Activated CD4-positive, CD25-positive, alpha-beta regulatory T cell treated with anti-CD3 and anti-CD28 coated beads, Interleukin-2, amount 50 U/mL, for 72 hours (primary cell): ENCODE data around the gene CD247.
A peak's percentile ranks its signal among the peaks of the same experiment; 100 is the strongest.

Experiments
- DNase-seq: peaks from one replicate; pipeline ENCODE4 v3.0.0; 2021

CD247 gene

DNA sequence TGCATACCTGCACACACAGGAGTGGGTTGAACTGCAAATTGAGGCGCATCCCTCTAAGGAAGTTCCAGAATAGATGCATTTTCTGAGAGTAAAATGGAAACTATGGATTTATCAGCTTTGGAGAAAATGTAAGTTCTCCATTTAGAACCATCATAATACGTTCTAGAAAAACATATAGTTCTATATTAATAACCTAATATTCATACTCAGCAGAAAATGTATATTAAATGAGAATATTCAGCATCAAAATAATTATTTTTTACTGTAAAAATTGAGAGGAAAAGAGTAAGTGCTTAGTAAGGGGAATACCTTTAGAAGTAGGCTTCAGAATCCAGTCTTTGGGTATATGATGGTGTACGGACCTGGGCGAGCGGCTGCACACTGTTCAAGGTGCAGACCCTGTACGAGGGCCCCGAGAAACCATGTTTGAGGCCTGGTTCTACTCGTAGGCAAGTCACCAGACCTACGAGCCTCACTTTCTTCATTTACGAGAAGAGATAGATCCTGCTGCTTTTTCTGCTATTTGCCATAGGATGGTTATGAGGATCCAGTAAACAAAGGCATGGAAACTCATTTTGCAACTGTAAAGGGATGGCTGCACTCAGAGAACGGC lies 6.8 kb downstream of the CD247 start:
- no peak for DNase-seq

DNA sequence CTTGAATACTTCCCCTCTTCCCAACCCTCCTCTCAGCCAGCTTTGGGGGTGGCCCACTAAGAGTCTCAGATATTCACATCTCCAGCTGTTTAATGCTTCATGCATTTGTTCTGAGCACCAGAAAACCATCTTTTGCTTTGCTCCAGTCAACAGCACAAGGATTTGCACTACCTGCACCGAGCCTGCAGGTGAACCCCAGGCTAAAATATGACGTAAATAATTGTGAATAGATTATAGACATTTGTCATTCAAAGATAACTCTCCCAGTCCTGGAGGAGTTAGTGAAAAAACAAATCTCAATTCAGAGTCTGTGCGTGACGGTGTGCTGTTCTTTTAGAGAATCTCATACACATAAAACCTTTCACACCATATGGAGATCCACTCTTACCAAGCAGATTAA lies 7.4 kb downstream of the CD247 start:
- DNase-seq: no peak

DNA sequence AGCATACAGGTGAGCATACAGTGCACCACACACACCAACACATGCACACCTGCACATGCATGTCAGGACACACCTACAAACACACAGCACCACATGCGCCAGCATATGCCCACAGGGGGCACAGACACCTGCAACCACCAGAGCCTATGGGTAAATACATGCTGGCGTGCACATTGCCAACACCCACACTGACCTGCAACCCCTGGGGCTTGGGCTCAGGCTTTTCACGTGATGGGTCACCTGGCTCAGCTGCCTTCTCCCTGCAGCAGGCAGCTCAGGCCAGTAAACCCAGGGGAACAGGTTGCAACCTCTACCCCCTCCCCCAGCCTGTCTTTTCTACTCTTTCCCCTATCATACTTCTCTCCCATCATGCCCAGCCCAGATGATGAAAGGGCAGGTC lies 8.1 kb downstream of the CD247 start:
- DNase-seq: no peak

DNA sequence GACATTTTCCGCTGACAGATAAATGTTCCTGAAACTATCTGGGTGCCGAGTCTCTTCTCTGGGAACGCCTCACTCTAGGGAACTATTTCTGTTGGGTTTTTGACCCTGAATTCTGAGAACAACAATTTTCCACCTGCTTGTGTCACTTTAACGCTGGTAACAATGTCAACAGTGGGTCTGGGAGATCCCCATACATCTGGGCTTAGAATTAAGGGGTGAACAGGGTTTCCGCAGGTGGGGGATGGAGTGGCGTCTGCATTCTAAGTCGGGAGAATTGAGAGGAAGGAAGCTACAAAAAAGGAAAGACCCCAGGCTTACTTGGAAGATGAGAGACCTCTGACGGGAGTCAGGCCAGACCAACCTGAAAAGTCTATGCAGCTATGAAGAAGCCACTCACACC lies 8.7 kb downstream of the CD247 start:
- no peak for DNase-seq

DNA sequence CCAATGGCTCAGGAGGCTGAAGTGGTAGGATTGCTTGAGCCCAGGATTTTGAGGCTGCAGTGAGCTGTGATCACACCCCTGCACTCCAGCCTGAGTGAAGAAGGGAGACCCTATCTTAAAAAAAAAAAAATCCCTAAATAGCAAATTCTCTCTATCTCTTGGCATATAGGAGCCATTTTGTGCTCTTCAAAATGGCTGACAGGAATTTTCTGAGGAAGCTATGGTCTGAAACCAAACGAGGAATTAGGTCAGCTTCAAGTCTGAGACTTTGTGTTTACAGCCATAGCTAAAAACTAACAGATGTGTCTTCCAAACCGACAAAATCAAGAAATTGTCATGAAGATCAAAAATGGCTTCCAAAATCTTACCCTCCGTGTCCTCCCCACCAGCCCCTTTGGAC lies 10.6 kb downstream of the CD247 start:
- no peak for DNase-seq

DNA sequence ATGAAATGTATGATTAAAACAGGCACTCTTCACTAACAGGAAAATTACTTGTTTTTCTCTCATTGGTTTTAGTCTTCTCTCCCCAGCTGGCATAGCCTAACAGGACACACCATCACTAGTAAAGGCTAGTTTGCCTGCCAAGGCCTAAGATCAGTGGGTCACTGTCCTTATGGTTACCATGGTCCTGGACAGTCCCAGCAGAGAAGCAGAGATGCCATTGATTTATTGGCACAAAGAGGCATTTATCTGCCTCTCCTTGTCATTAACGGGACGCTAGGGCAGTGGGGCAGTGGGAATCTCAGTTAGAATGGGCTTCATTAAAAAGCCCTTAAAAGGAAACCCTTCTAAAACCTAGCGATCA lies 13.9 kb downstream of the CD247 start:
- no peak for DNase-seq

DNA sequence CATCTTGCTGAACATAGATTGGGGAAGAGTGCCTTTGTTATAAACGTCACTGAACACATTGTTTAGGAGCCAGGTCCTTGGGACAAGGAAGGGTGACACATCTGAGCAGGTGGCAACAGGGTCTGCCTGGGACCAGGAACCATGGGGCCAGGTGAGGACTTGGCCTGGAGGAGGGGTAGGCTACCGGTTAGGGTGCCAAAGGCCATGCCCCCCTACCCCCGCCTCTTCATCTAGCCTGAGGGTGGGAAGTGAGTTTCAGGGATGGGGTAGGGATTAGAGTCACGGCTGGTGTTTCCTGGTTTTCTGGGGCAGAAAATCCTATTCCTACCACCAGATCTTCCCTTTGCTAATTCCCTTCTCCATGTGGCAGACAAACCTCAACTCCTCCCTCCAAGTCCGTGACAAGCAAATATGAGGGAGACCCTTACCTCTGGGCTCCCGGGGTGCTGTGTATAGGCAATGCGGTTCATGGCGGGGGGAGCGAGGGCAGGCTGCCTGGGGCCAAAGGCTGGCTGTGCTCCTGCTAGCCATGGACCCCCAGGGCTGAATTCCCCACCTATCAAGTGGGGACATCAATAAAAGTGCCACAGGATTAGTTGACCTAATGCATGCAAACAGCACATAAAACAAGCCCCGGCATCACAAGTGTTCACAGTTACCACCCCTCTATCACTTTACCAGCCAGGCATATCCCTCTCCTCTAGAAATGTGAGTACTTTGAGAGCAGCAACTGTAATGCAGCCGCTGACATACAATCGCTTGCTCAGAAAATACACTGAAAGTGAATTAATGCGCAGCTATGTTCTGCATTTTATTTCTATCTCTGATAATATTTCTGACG lies 14.5 kb downstream of the CD247 start:
- peak; percentile 12 for DNase-seq

DNA sequence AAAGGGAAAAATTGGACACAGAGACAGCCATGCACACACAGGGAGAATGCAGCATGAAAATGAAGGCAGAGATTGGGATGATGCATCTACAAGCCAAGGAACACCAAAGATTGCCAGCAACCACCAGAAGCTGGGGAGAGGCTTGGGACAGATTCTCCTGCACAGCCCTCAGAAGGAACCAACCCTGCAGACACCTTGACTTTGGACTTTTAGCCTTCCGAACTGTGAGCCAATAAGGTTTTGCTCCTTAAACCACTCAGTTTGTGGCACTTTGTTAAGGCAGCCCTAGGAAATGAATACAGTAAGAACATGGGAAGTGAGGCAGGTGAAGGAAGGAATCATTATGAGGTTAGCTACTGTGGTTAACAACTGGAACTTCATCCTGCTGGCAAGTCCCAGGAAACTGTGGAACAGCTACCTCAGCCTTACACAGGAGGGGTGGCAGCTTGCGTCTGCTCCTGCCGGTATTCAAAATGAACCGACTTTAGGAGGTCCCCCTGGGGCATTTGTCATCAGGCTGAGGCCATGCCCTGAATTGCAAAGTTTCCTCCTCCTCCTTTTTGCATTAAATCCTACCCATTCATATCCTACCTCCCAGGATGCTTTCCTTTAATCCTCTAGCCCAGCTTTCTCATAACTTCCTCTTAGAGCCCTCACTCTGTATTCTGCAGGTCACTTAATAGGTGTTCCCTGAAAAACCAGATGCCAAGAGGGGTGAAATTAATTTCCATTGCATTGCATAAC lies 15.4 kb downstream of the CD247 start:
- peak; percentile 16 for DNase-seq

DNA sequence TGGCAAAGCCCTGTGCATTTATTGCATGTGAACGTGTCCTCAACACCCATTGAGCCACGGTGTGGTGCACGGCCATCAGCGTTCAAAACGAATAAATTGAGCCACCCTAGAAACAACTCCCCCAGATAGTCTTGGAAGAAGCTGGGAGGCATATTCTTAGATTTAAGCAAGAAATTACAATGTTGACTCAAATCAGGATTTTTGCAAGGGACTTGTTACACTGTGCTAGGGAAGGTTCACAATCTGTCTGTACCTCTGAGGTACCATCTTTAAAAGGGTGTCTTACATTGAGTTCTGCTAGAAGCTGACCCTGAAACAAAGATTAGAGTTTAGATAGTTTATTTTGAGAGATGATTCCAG lies 16.2 kb downstream of the CD247 start:
- DNase-seq: no peak

DNA sequence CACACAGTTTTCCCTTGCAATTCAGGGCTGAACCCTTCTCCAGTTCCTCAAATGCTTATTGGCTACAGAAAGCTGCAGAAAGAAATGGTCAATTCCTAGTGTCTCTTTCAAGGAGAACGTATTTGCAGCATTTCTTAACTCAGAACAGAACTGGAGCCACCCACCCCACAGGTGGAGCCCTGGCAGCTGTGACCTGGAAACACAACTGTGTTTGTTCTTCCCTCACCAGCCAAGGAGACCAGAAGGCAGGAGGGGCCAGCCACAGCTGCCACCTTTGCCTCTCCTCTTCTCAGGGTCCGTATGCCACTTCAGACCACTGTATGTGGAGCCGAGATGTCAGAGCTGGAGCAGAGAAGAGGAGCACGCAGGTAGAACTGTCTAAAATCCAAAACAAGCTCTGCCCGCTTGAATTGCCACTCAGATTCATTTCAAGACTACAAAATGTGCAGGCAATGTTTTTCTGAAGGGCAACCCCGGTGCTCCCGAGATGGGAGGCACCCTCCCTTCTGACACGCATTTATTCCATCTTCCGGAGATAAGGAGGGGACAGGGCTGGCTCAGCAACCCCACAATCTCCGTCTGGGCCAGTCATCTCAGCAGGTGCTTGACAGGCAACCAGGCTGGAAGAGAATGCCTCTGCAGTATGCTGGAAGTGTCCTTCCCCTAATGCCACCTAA lies 16.7 kb downstream of the CD247 start:
- DNase-seq: peak; percentile 33

DNA sequence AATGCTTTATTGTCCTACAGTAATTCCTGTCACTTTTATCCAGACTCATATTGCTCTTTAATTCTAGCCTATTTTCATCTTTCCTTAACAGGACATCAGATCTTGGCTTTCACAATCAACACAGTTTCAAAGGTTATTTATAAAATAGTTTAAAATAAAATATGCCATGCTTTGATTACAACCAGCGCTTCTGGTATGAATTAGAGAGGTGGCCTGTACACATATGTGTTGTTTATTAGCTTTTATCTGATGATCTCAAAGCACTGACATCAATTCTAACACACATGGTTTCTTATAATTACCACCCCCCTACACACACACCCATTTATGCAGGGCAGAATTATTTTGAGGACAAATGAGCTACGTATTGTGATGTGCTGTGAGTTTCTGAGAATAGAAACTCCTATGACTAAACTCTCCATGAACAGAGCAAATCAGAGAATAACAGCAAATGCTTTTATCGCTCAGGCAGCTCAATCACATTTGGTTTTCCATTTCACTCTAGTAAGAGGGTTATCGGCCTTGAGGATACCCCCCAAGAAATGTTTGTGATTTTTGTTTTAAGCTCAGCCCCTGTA lies 18.0 kb downstream of the CD247 start:
- no peak for DNase-seq

DNA sequence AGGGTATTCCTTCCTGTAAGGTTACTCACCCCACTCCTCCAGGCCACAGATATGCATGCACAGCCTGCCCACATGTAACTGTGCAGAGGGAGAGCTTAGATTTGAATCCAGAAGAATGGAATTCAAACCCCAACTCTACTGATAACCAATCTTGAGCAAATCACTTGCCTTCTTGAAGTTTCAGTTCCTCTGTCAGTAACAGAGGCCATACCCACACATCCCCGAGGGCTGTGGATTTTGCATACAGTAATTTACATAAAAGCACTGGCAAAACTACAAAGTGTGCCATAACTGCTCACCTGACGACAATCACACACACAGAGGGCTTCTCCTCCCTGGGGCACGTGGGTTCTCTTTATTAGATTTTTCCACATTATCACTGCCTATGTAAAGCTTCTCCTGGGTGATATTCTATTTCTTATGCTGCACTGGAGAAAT lies 18.6 kb downstream of the CD247 start:
- no peak for DNase-seq

DNA sequence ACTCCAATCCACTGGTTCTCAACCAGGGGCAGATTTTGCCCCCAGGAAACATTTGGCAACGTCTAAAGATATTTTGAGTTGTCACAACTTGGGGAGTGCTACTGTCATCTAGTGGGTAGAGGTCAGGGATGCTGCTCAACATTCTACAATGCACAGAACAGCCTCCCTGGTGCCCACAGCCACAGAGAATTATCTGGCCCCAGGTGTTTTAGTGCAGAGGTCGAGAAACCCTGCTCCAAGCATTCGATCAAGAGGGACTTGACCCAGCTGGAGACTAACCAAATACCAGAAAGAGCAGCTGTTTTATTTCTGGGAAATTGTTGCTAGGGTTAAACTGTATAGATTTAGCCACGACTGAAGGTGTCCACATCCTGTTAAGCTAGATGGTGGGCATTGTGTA lies 19.2 kb downstream of the CD247 start:
- peak; percentile 24 for DNase-seq

DNA sequence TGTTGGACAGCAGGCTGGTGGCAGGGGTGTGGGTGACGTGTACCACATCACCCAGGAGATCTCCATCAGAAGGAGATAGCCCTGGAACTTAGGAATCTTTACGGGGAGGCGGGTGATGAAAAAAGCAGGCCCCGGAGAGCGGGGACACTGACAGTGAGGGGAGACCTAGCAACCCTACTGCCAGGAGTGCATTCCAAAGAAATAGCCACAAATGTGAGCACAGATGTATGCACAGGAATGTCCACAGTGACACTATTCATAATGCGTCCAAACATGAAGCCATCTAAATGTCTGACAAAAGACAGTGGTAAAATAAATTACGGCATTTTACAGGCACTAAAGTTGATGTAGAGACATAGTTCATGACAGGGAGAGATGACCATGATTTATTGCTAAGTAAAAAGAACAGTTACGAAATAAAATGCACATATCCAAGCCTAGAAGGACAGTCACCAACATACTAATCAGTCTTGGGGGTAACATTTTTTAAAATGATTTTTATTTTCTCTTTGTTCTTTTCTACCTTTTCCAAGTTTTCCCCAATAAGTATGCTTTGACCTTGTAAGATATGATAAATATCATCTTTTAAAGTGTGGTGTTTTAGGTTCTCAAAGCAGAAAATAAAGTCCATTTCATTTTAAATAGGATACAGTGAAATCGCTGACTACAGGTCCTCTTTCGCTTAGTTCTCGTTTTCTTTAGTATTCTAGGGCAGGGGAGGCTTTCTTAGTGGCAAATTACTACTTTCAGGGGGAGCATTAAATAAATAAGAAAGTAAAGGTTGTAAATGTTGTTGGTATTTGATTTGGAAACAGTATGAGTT lies 21.3 kb downstream of the CD247 start:
- no peak for DNase-seq

DNA sequence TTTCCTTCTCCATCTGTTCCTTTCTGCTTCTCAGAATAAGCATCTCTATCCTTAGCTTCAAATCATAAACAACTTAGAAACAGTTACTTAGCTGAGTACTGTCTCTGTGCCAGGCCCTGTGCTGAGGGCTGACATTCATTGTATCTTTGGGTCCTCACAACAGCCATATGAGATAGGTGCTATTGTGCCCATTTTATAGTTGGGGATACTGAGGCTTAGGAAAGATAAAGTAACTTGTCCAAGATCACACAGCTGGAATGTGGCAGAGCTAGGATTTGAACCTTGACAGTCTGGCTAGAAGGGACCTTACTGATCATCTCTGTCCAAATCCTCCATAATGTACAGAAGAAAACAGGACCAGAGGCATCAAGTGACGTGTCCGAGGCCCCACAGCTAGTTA lies 25.0 kb downstream of the CD247 start:
- DNase-seq: no peak

DNA sequence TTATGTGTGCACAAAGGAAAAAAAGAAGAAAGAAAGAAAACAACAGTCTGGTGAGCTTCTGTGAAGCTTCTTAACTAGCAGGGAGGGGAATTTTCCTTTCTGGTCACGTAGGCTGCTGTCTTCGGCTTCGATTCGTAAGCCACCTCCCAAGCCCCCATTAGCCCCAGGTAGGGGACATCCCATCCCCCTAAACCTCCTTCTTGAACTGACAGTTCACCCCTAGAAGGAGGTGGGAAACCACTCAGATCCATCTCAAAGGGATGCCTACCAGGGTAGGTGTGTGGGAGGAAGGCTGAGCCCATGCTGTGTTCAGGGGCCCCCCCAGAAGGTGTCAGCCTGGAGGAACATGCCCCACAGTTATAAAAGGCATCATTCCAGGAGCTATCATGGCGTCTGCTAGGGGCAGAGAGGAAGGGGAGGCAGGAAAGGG lies 25.8 kb downstream of the CD247 start:
- no peak for DNase-seq

DNA sequence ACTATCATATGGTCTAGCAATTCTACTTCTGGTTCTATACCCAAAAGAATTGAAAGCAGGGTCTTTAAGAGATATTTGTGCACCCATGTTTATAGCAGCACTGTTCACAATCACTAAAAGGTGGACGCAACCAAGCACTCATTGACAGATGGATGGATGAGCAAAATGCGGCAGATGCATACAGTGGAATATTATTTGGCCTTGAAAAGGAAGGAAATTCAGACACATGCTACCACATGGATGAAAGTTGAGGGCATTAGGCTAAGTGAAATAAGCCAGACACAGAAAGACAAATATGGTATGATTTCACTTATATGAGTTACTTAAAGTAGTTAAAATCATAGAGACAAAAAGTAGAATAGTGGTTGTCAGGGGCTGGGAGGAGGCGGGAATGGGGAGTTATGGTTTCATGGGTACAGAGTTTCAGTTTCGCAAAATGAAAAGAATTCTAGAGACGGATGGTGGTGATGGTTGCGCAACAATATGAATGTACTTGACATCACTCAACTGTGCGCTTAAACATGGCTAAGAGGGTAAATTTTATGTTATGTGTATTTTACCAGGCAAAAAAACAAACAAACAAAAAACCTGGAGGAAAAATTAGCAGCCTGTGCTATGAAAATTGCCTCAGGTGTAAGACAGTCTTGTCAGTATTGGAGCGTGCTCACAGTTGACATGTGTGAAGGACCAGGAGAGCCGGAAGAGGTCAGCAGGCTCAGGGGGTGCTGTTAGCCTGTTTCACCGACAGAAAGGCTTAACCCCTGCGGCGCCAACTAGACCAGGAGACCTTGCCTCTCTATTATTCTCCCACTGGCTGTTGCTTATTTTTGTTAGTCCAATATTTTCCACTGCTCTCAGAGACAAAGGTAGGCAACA lies 26.5 kb downstream of the CD247 start:
- no peak for DNase-seq

DNA sequence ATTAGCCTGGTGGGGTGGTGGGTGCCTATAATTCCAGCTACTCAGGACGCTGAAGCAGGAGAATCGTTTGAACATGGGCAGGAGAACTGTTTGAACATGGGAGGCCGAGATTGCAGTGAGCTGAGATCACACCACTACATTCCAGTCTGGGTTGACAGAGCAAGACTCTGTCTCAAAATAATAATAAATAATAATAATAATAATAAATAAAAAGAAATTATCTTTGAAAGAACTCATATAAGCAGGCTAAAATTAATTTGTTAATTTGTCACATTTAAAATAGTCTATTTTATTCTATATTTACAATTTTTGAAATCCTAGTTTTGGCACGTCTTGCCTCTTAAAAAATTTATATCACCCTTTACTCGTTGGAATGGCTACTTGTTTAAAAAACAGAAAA lies 27.6 kb downstream of the CD247 start:
- DNase-seq: no peak

DNA sequence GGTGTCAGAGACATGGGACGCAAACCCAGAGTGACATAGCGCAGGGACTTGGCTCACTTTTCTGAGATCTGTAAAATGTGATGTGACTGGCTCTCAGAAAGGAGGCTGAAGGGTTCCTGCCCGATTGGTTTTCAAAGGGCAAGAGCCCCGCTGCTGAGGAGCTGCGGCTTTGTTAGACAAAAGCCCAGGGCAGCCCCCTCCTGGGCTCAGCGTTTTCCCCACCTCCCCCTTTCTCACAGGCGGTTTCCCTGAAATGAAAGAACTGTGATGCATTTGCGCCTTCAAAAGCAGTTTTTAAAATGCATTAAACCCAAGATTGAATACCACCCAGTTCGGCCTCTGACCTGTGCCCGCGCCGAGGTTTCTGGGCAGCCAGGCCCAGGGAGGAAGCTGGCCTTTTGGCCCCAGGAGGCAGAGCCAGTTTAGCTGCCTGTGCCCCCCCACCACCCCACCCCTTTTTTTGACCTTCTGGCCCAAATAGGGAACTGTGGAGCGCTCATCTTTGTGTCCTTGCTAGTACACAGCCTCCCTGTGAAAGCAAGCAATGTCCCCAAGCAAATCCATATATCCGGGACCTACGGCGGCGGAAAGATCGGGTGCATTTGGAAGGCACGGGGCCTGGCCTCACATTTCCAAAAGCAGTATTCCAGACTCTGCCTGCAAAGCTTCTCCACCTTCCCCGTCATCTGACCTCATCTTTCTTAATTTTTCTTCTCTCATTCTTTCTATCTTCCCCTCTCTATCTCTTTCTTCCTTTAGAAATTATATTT lies 28.6 kb downstream of the CD247 start:
- no peak for DNase-seq

DNA sequence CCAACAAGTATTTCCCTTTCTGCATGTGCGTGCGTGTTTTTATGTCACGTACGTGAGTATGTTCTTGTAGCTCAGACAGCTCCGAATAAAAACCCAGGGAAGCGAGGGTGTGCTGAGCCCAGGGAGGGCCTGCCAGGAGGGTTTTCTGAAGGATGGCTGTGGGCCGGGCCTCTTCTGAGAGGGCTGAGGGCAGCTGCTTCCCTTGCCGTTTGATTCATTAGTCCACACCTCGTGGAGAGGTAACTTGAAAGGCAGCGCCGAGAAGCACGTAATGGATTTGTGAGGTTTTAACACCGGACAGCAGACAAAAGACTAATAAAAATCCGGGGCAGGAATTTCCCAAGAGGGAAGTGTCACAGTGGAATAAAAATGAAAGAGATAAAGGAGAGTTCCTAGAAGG lies 29.5 kb downstream of the CD247 start:
- no peak for DNase-seq
